ENCODE measurements around the gene GDAP2.

DNA sequence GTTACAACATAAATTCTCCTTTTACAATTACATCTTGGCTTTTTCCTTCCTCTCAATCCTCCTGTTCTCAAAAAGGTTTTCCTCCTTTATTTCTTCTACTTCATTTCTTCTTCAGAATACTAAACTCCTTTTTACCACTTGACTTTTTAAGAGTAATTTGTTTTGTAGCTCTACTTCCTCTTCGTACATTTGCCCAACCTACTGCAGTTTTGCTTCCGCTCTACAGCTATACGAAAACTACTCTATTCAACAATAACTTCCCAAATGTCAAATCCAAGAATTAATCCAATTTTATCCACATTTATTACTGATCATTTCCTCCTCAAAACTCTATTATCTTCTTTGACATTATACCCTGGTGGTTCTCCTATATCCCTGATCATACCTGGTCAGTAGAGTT is 3.4 kb downstream of the GDAP2 start:
- TF ChIP-seq, protein P1, sequence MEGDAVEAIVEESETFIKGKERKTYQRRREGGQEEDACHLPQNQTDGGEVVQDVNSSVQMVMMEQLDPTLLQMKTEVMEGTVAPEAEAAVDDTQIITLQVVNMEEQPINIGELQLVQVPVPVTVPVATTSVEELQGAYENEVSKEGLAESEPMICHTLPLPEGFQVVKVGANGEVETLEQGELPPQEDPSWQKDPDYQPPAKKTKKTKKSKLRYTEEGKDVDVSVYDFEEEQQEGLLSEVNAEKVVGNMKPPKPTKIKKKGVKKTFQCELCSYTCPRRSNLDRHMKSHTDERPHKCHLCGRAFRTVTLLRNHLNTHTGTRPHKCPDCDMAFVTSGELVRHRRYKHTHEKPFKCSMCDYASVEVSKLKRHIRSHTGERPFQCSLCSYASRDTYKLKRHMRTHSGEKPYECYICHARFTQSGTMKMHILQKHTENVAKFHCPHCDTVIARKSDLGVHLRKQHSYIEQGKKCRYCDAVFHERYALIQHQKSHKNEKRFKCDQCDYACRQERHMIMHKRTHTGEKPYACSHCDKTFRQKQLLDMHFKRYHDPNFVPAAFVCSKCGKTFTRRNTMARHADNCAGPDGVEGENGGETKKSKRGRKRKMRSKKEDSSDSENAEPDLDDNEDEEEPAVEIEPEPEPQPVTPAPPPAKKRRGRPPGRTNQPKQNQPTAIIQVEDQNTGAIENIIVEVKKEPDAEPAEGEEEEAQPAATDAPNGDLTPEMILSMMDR (IDR thresholded peaks at IDR 0.05), result no peak
- no peak for TF ChIP-seq POLR2A (IDR thresholded peaks at IDR 0.05)

Measured in lower leg skin (tissue), 3 donors.